Upper lobe of left lung (tissue), 6 donors: Measurements from ENCODE around the gene GLUD2. TPM values are rescaled to one million over a fixed set of nuclear protein-coding genes. Genes with fewer than 3 reads are reported as not detected.

Source experiments
- ATAC-seq, 2 donors: fragments of 200-7000 bp; cut with Tn5 transposase; one replicate each; pipeline ENCODE4 v1.9.1; 2022; ENCODE audit warnings: mild to moderate bottlenecking in 2 of 2, moderate library complexity in 2 of 2; ENCODE audit not compliant: low FRiP score in 2 of 2
- DNase-seq, 2 donors: peaks; one replicate each; pipeline ENCODE4 v3.0.0-alpha.2; 2019 to 2020
- H3K27ac ChIP-seq, 4 donors: fragments of 200-600 bp; sonication (generic); one replicate each; pipeline ENCODE4 v1.5.1; 2016 to 2019
- H3K27me3 ChIP-seq, 4 donors: fragments of 200-600 bp; sonication (generic); one replicate each; pipeline ENCODE4 v1.5.1; 2017 to 2019
- H3K36me3 ChIP-seq, 4 donors: fragments of 200-600 bp; sonication (generic); one replicate each; pipeline ENCODE4 v1.5.1; 2016 to 2019
- H3K4me1 ChIP-seq, 4 donors: fragments of 200-600 bp; sonication (generic); one replicate each; pipeline ENCODE4 v1.5.1; 2018 to 2019
- H3K4me3 ChIP-seq, 4 donors: fragments of 200-600 bp; sonication (generic); one replicate each; pipeline ENCODE4 v1.5.1; 2017 to 2019; ENCODE audit warnings: mild to moderate bottlenecking in 2 of 4, moderate library complexity in 1 of 4
- H3K9me3 ChIP-seq, 4 donors: fragments of 200-600 bp; sonication (generic); one replicate each; pipeline ENCODE4 v1.5.1; 2018 to 2019
- CTCF ChIP-seq, 6 experiments: fragments of 450-650 bp in 4 of 6; fragments of 200-600 bp in 2 of 6; sonication (generic) in 2 of 6; IDR thresholded peaks; one replicate each; pipeline ENCODE4 v1.5.1; 2016 to 2019; ENCODE audit warnings: antibody characterized with exemption in 6 of 6
- EP300 ChIP-seq, 4 donors: sonication (generic); formaldehyde crosslinking; IDR thresholded peaks; one replicate each; pipeline ENCODE4 v1.5.1; 2017; ENCODE audit warnings: antibody characterized with exemption in 4 of 4, control low read depth in 2 of 4
- POLR2A ChIP-seq, 4 donors: fragments of 450-650 bp; IDR thresholded peaks; one replicate each; pipeline ENCODE4 v1.5.1; 2016 to 2017; ENCODE audit warnings: antibody characterized with exemption in 4 of 4, mild to moderate bottlenecking in 2 of 4
- POLR2AphosphoS5 ChIP-seq, 2 donors: sonication (generic); formaldehyde crosslinking; IDR thresholded peaks; one replicate each; pipeline ENCODE4 v1.5.1; 2017; ENCODE audit warnings: antibody characterized with exemption in 2 of 2
- WGBS, 2 donors: methylation state at CpG; one replicate each; pipeline ENCODE4 v1.1.5; 2017 to 2018; 5-methylcytosine and 5-hydroxymethylcytosine counted together
- total RNA-seq, 6 donors: library from RNA; depleted of rRNA in 4 of 6; stranded (reverse); fragments of >200 nt in 4 of 6; gene quantifications; one replicate each; pipeline versions ENCODE4 v1.1.0 to v1.2.1, GENCODE V29; 2016 to 2021
- donor health status: DM: no; HTN: no; CAD: no; lungs with moderate emphysema.
- donor health status: DM: no; HTN: yes; CAD: no; lungs with severe emphysema.

Gene GLUD2
- total RNA-seq, 6 donors from 2014 or later, result 1.0 to 2.5 (median 1.5) TPM

- DNase-seq, result no peak
- no peak overlapping the region for H3K27ac ChIP-seq
These were observed 19.0 kb upstream of the GLUD2 start for GRCh38 chrX:121028419-121028818.

GRCh38 chrX:121030083-121030482, 17.3 kb upstream of the GLUD2 start:
- WGBS, 2 donors, result 90 to 97% methylated on average over 4 of the region's 4 CpGs
- Histone ChIP-seq H3K9me3 (no peaks in the 10 kb centered on the region), H3K36me3 (no peaks in the 10 kb centered on the region), H3K4me1 (no peaks in the 10 kb centered on the region), H3K4me3 (no peak overlapping the region), H3K27me3 (no peaks in the 10 kb centered on the region), H3K27ac (no peak overlapping the region)
- TF ChIP-seq POLR2A (IDR thresholded peaks at IDR 0.05) (no peak), EP300 (IDR thresholded peaks at IDR 0.05) (no peak), POLR2AphosphoS5 (IDR thresholded peaks at IDR 0.05) (no peak), CTCF (IDR thresholded peaks at IDR 0.05) (no peak)
- DNase-seq (no peak), ATAC-seq (no peak)

More at GRCh38 chrX:121028419-121028818, 19.0 kb upstream of the GLUD2 start:
- Histone ChIP-seq H3K4me1 (no peaks in the 10 kb centered on the region), H3K4me3 (no peak overlapping the region), H3K36me3 (no peaks in the 10 kb centered on the region), H3K27me3 (no peaks in the 10 kb centered on the region), H3K9me3 (no peaks in the 10 kb centered on the region)
- TF ChIP-seq EP300 (IDR thresholded peaks at IDR 0.05), result no peak
- TF ChIP-seq POLR2AphosphoS5 (IDR thresholded peaks at IDR 0.05), result no peak
- 59 to 65% methylated on average over 1 of the region's 1 CpG for WGBS, 2 donors
- ATAC-seq, result no peak

GRCh38 chrX:121032531-121032930, 14.9 kb upstream of the GLUD2 start:
- no peak for ATAC-seq
- Histone ChIP-seq H3K4me1 (no peaks in the 10 kb centered on the region), H3K27me3 (no peaks in the 10 kb centered on the region), H3K27ac (no peak overlapping the region), H3K4me3 (no peak overlapping the region), H3K36me3 (no peaks in the 10 kb centered on the region), H3K9me3 (no peaks in the 10 kb centered on the region)
- WGBS, 2 donors, result 53 to 71% methylated on average over 2 of the region's 2 CpGs
- no peak for DNase-seq
- TF ChIP-seq EP300 (IDR thresholded peaks at IDR 0.05) (no peak), POLR2AphosphoS5 (IDR thresholded peaks at IDR 0.05) (no peak), CTCF (IDR thresholded peaks at IDR 0.05) (no peak), POLR2A (IDR thresholded peaks at IDR 0.05) (no peak)

- DNase-seq, result no peak
- no peak overlapping the region for H3K27ac ChIP-seq
- no peaks in the 10 kb centered on the region for H3K9me3 ChIP-seq
- no peak overlapping the region for H3K4me3 ChIP-seq
- H3K36me3 ChIP-seq, result no peaks in the 10 kb centered on the region
- H3K27me3 ChIP-seq, result no peaks in the 10 kb centered on the region
- H3K4me1 ChIP-seq, result no peaks in the 10 kb centered on the region
- no peak for ATAC-seq
- 67 to 81% methylated on average over 3 of the region's 3 CpGs for WGBS, 2 donors
- no peak for TF ChIP-seq EP300 (IDR thresholded peaks at IDR 0.05)
These were observed 11.3 kb upstream of the GLUD2 start for GRCh38 chrX:121036137-121036536.

GRCh38 chrX:121036951-121037350, 10.5 kb upstream of the GLUD2 start:
- Histone ChIP-seq H3K4me1 (no peaks in the 10 kb centered on the region), H3K27me3 (no peaks in the 10 kb centered on the region), H3K27ac (no peak overlapping the region), H3K4me3 (no peak overlapping the region), H3K36me3 (no peaks in the 10 kb centered on the region), H3K9me3 (no peaks in the 10 kb centered on the region)
- WGBS, 2 donors, result 60 to 86% methylated on average over 4 of the region's 4 CpGs
- ATAC-seq, result no peak
- no peak for DNase-seq
- TF ChIP-seq EP300 (IDR thresholded peaks at IDR 0.05), result no peak
- no peak for TF ChIP-seq POLR2AphosphoS5 (IDR thresholded peaks at IDR 0.05)
- TF ChIP-seq POLR2A (IDR thresholded peaks at IDR 0.05), result no peak
- TF ChIP-seq CTCF (IDR thresholded peaks at IDR 0.05), result no peak

- Histone ChIP-seq H3K36me3 (no peaks in the 10 kb centered on the region), H3K4me1 (no peaks in the 10 kb centered on the region), H3K27ac (no peak overlapping the region), H3K27me3 (no peaks in the 10 kb centered on the region), H3K4me3 (no peak overlapping the region), H3K9me3 (no peaks in the 10 kb centered on the region)
- TF ChIP-seq CTCF (IDR thresholded peaks at IDR 0.05) (no peak), EP300 (IDR thresholded peaks at IDR 0.05) (no peak), POLR2AphosphoS5 (IDR thresholded peaks at IDR 0.05) (no peak), POLR2A (IDR thresholded peaks at IDR 0.05) (no peak)
- ATAC-seq (no peak), DNase-seq (no peak)
These were observed 3.4 kb downstream of the GLUD2 start for GRCh38 chrX:121050781-121051180.
